HepG2 (cell line): ENCODE data around the gene NTM. TPM values are rescaled to one million over a fixed set of nuclear protein-coding genes. Genes with fewer than 3 reads are reported as not detected.

ENCODE experiments used
- ATAC-seq: fragments of 200-7000 bp; cut with Tn5 transposase; 3 replicates; pipeline ENCODE4 v1.9.1; 2020; ENCODE audit warnings: mild to moderate bottlenecking, moderate library complexity
- BruUV-seq: library from RNA; stranded (reverse); fragments of 400-500 nt; replicated peaks from 2 replicates; lab custom pipeline; 2021; lab: Mats Ljungman, UMichigan
- CTCF ChIA-PET: fragments of 300-600 bp; formaldehyde crosslinking; extraction: SDS; loops from one replicate; lab custom pipeline; 2021; ENCODE audit warnings: low total read pairs, inconsistent platforms, low intra/inter-chr PET ratio; lab: Yijun Ruan, JAX
- POLR2A ChIA-PET: fragments of 350-600 bp; sonication (Branson Sonifier 250); formaldehyde crosslinking; loops from one replicate; lab custom pipeline; 2020; ENCODE audit warnings: antibody characterized with exemption, inconsistent platforms; lab: Yijun Ruan, JAX
- DNase-seq: peaks from one replicate; pipeline ENCODE4 v3.0.0-alpha.2; 2015; ENCODE audit warnings: low spot score
- FAIRE-seq: peaks from 3 replicates; lab custom pipeline; 2011; peaks lifted over from hg19 to GRCh38; lab: Jason Lieb, UNC
- H2AFZ ChIP-seq: one replicate; pipeline ENCODE4 v1.6.1; 2011; ENCODE audit warnings: low read length, inconsistent platforms
- H3K27ac ChIP-seq: fragments of 300-600 bp; 3 replicates; pipeline ENCODE4 v1.8.0; 2011; ENCODE audit warnings: mixed run types, mild to moderate bottlenecking, mixed read lengths, low read length, inconsistent platforms; ENCODE audit not compliant: insufficient read depth; ENCODE audit errors: extremely low read length
- H3K27me3 ChIP-seq, 2 experiments: fragments of 200-600 bp in 1 of 2; 2 replicates in 1 of 2; 3 replicates in 1 of 2; pipeline versions ENCODE4 v1.6.0 to v1.8.0; 2011; ENCODE audit warnings: low read length in 2 of 2, mild to moderate bottlenecking in 2 of 2, moderate library complexity in 2 of 2, inconsistent platforms in 1 of 2; ENCODE audit not compliant: insufficient read depth in 2 of 2, control insufficient read depth in 1 of 2
- H3K36me3 ChIP-seq, 2 experiments: fragments of 200-600 bp in 1 of 2; replicated peaks in 1 of 2; 2 replicates in 1 of 2; 3 replicates in 1 of 2; pipeline versions ENCODE4 v1.5.1 to v1.8.0; 2011; ENCODE audit warnings: low read length in 2 of 2, inconsistent platforms in 1 of 2; ENCODE audit not compliant: insufficient read depth in 2 of 2, control insufficient read depth in 1 of 2
- H3K4me1 ChIP-seq: 2 replicates; pipeline ENCODE4 v1.5.1; 2012; ENCODE audit warnings: low read length, inconsistent platforms; ENCODE audit not compliant: insufficient read depth
- H3K4me2 ChIP-seq: 2 replicates; pipeline ENCODE4 v1.6.0; 2011; ENCODE audit warnings: low read depth, low read length, inconsistent platforms
- H3K4me3 ChIP-seq, 3 experiments: fragments of 200-600 bp in 1 of 3; sonication (generic), shearing (Covaris generic) in 1 of 3; replicated peaks in 1 of 3; 2 replicates each; pipeline ENCODE4 v1.5.1; 2011 to 2016; ENCODE audit warnings: low read length in 3 of 3, inconsistent platforms in 2 of 3, low read depth in 2 of 3, mild to moderate bottlenecking in 2 of 3, control low read depth in 1 of 3, mixed read lengths in 1 of 3; ENCODE audit not compliant: insufficient read depth in 1 of 3
- H3K79me2 ChIP-seq: one replicate; pipeline ENCODE4 v1.6.1; 2011; ENCODE audit warnings: low read length, inconsistent platforms; ENCODE audit not compliant: insufficient read depth
- H3K9ac ChIP-seq: 2 replicates; pipeline ENCODE4 v1.6.0; 2011; ENCODE audit warnings: mild to moderate bottlenecking, low read depth, low read length, inconsistent platforms; ENCODE audit not compliant: insufficient read depth
- H3K9me3 ChIP-seq: 2 replicates; pipeline ENCODE4 v1.5.1; 2012; ENCODE audit warnings: mild to moderate bottlenecking, low read length
- H4K20me1 ChIP-seq: 2 replicates; pipeline ENCODE4 v1.6.0; 2011; ENCODE audit warnings: inconsistent platforms, mild to moderate bottlenecking, low read length, moderate library complexity; ENCODE audit not compliant: insufficient read depth
- AHDC1 ChIP-seq: sonication (generic); formaldehyde crosslinking; IDR thresholded peaks from 2 replicates; pipeline ENCODE4 v1.5.1; 2020; ENCODE audit warnings: mild to moderate bottlenecking, missing genetic modification reagents, borderline replicate concordance
- CSRNP2 ChIP-seq: sonication (generic); formaldehyde crosslinking; conservative IDR thresholded peaks from 2 replicates; pipeline ENCODE4 v1.8.0; 2022; ENCODE audit warnings: low read depth, missing genetic modification reagents
- FOSL2 ChIP-seq: sonication (generic); formaldehyde crosslinking; IDR thresholded peaks from 2 replicates; pipeline ENCODE4 v1.4.0; 2020; ENCODE audit warnings: missing genetic modification reagents
- KDM5B ChIP-seq: sonication (generic); formaldehyde crosslinking; IDR thresholded peaks from 2 replicates; pipeline ENCODE4 v1.4.0; 2020; ENCODE audit warnings: missing genetic modification reagents, mild to moderate bottlenecking, borderline replicate concordance
- KLF16 ChIP-seq, 2 experiments: sonication (generic) in 1 of 2; formaldehyde crosslinking in 1 of 2; IDR thresholded peaks; 2 replicates each; pipeline versions ENCODE4 v1.6.1 to v1.8.0; 2016 to 2023; ENCODE audit warnings: missing genetic modification reagents in 2 of 2, missing compliant biosample characterization in 1 of 2
- KLF9 ChIP-seq: IDR thresholded peaks from 2 replicates; pipeline ENCODE4 v1.6.1; 2016; ENCODE audit warnings: low read depth
- NCOA2 ChIP-seq: sonication (generic); formaldehyde crosslinking; IDR thresholded peaks from 2 replicates; pipeline ENCODE4 v1.8.0; 2022; ENCODE audit warnings: inconsistent platforms
- RFX5 ChIP-seq: IDR thresholded peaks from 2 replicates; pipeline ENCODE4 v1.6.1; 2011; ENCODE audit warnings: low read depth, low read length, improper control_type of control experiment
- SMYD3 ChIP-seq: sonication (generic); formaldehyde crosslinking; IDR thresholded peaks from 2 replicates; pipeline ENCODE4 v1.8.1; 2023; ENCODE audit warnings: mild to moderate bottlenecking, missing genetic modification reagents
- ZNF317 ChIP-seq: sonication (generic); formaldehyde crosslinking; IDR thresholded peaks from 2 replicates; pipeline ENCODE4 v1.5.0; 2020; ENCODE audit warnings: mild to moderate bottlenecking, missing genetic modification reagents
- ZNF354B ChIP-seq: sonication (generic); formaldehyde crosslinking; IDR thresholded peaks from 2 replicates; pipeline ENCODE4 v1.8.0; 2022; ENCODE audit warnings: mild to moderate bottlenecking, missing genetic modification reagents
- ZNF563 ChIP-seq: sonication (generic); formaldehyde crosslinking; IDR thresholded peaks from 2 replicates; pipeline ENCODE4 v1.8.0; 2022; ENCODE audit warnings: mild to moderate bottlenecking, moderate library complexity, missing genetic modification reagents
- ZNF891 ChIP-seq: sonication (generic); formaldehyde crosslinking; IDR thresholded peaks from 2 replicates; pipeline ENCODE4 v1.5.0; 2020; ENCODE audit warnings: mild to moderate bottlenecking, missing genetic modification reagents
- WGBS: methylation state at CpG from one replicate; pipeline ENCODE4 v1.1.6; 2017; ENCODE audit warnings: low lambda C conversion rate; 5-methylcytosine and 5-hydroxymethylcytosine counted together
- in situ Hi-C: cut with HindIII; loops from 2 replicates; pipeline ENCODE4 v1.10.0; 2017; ENCODE audit warnings: low pct_unique_long_range_greater_than_20kb; ENCODE audit not compliant: extremely low pct_ligation_motif_present
- intact Hi-C: fragments of 100-400 bp; cut with micrococcal nuclease; formaldehyde crosslinking; loops from one replicate; pipeline ENCODE4 v1.10.0; 2022; ENCODE audit not compliant: unreplicated experiment
- polyA plus RNA-seq, 8 experiments: library from polyadenylated mRNA; depleted of rRNA in 3 of 8; stranded (reverse) in 7 of 8; unstranded in 1 of 8; fragments of >200 nt; fragmentation: Illumina TruSeq in 4 of 8; extraction: Trizol in 4 of 8; gene quantifications; 2 replicates each; pipeline versions ENCODE4 v1.2.1 to v1.2.3, GENCODE V29; 2011 to 2016; ENCODE audit warnings: low read depth in 4 of 8, missing spikeins in 1 of 8, mixed read lengths in 1 of 8; ENCODE audit not compliant: insufficient read depth in 1 of 8
- total RNA-seq, 5 experiments: library from RNA; depleted of rRNA; stranded (reverse); fragments of >200 nt; fragmentation: Illumina TruSeq; extraction: Trizol; gene quantifications; 2 replicates each; pipeline ENCODE4 v1.2.3, GENCODE V29; 2016; ENCODE audit warnings: low read depth in 1 of 5
- TF ChIP-seq, protein P1 (sequence below): sonication (generic); formaldehyde crosslinking; IDR thresholded peaks from 2 replicates; pipeline ENCODE4 v1.5.0; 2020; ENCODE audit warnings: missing genetic modification reagents, mild to moderate bottlenecking, borderline replicate concordance
- TF ChIP-seq, protein P2 (sequence below): sonication (generic); formaldehyde crosslinking; IDR thresholded peaks from 2 replicates; pipeline ENCODE4 v1.9.0; 2021; ENCODE audit warnings: missing genetic modification reagents, borderline replicate concordance

The NTM gene
- total and polyA plus RNA-seq, 2 of the 13 experiments (the other 11 are each of a cell fraction or from before 2014, with no cell fraction given): not detected

GRCh38 chr11:131572423-131572822, 202.0 kb downstream of the NTM start:
- FAIRE-seq (no peak), DNase-seq (no peak), ATAC-seq (no peak)
- in situ Hi-C loops (no loop called here), intact Hi-C loops (no loop called here)
- Histone ChIP-seq H3K9ac (no peak overlapping the region), H3K27ac (no peak overlapping the region), H3K36me3 (no peaks in the 10 kb centered on the region), H3K79me2 (no peaks in the 10 kb centered on the region), H3K27me3 (peaks cover 0 to 15% of the 10 kb centered on the region in 2 experiments; a peak in 3 of 5 replicates), H3K4me3 (no peak overlapping the region), H3K4me2 (no peak overlapping the region), H4K20me1 (no peaks in the 10 kb centered on the region), H3K4me1 (no peaks in the 10 kb centered on the region), H2AFZ (no peak overlapping the region), H3K9me3 (no peaks in the 10 kb centered on the region)
- WGBS: 14% methylated on average over 7 of the region's 7 CpGs
- POLR2A ChIA-PET: no interaction called here
- BruUV-seq: no TSS peak
- CTCF ChIA-PET: no interaction called here
- TF ChIP-seq AHDC1 (no peak), CSRNP2 (CRISPR knock-in tag) (no peak), ZNF891 (CRISPR knock-in tag) (no peak), KLF9 (no peak), KLF16 (CRISPR knock-in tag; IDR thresholded peaks at IDR 0.05) (no peak), ZNF317 (CRISPR knock-in tag) (no peak), ZNF354B (CRISPR knock-in tag) (no peak), RFX5 (no peak), FOSL2 (CRISPR knock-in tag) (no peak), SMYD3 (CRISPR knock-in tag) (no peak), NCOA2 (CRISPR knock-in tag) (no peak), KDM5B (CRISPR knock-in tag) (no peak), ZNF563 (CRISPR knock-in tag) (no peak)
- TF ChIP-seq, protein P1, sequence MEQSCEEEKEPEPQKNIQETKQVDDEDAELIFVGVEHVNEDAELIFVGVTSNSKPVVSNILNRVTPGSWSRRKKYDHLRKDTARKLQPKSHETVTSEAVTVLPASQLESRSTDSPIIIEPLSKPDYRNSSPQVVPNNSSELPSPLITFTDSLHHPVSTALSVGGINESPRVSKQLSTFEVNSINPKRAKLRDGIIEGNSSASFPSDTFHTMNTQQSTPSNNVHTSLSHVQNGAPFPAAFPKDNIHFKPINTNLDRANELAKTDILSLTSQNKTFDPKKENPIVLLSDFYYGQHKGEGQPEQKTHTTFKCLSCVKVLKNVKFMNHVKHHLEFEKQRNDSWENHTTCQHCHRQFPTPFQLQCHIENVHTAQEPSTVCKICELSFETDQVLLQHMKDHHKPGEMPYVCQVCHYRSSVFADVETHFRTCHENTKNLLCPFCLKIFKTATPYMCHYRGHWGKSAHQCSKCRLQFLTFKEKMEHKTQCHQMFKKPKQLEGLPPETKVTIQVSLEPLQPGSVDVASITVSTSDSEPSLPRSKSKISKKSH (CRISPR knock-in tag): no peak
- TF ChIP-seq, protein P2, sequence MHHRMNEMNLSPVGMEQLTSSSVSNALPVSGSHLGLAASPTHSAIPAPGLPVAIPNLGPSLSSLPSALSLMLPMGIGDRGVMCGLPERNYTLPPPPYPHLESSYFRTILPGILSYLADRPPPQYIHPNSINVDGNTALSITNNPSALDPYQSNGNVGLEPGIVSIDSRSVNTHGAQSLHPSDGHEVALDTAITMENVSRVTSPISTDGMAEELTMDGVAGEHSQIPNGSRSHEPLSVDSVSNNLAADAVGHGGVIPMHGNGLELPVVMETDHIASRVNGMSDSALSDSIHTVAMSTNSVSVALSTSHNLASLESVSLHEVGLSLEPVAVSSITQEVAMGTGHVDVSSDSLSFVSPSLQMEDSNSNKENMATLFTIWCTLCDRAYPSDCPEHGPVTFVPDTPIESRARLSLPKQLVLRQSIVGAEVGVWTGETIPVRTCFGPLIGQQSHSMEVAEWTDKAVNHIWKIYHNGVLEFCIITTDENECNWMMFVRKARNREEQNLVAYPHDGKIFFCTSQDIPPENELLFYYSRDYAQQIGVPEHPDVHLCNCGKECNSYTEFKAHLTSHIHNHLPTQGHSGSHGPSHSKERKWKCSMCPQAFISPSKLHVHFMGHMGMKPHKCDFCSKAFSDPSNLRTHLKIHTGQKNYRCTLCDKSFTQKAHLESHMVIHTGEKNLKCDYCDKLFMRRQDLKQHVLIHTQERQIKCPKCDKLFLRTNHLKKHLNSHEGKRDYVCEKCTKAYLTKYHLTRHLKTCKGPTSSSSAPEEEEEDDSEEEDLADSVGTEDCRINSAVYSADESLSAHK (CRISPR knock-in tag): no peak
